KOPT-K1 (cell line): ENCODE results near the gene ERGIC1.

Source experiments
- H3K27ac ChIP-seq: fragments of 200-600 bp; sonication (generic); 2 replicates; pipeline ENCODE4 v1.5.1; 2016; ENCODE audit warnings: antibody characterized with exemption, mild to moderate bottlenecking, low read depth, low read length; ENCODE audit not compliant: poor library complexity, severe bottlenecking
- H3K36me3 ChIP-seq: fragments of 200-600 bp; sonication (generic); 2 replicates; pipeline ENCODE4 v1.5.1; 2017; ENCODE audit warnings: antibody characterized with exemption, mild to moderate bottlenecking, low read length, moderate library complexity; ENCODE audit not compliant: insufficient read depth
- H3K9me3 ChIP-seq: fragments of 200-600 bp; sonication (generic); 2 replicates; pipeline ENCODE4 v1.5.1; 2017; ENCODE audit warnings: antibody characterized with exemption, low read length, mild to moderate bottlenecking; ENCODE audit not compliant: insufficient read depth, poor library complexity, severe bottlenecking

The ERGIC1 gene

DNA sequence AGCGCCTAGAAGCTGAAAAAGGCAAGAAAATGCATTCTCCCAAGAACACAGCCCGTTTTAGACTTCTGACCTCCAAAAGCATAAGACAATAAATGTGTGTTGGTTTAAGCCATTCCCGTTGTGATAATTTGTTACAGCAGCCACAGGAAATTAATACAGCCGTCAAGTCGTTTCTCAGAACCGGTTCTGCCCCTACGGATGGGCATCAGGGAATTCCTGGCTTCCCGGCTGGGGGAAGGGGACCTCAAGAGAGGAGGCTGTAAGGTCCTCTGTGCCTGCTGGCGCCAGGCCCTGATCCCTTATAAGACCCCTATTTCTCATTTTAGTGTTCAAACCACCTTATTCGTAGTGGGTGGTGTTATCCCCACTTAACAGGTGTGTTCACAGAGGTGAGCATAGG, 74.6 kb downstream of the ERGIC1 start:
- Histone ChIP-seq H3K36me3 (peaks cover 86% of the 10 kb centered on the region), H3K27ac (no peak overlapping the region), H3K9me3 (no peaks in the 10 kb centered on the region)

DNA sequence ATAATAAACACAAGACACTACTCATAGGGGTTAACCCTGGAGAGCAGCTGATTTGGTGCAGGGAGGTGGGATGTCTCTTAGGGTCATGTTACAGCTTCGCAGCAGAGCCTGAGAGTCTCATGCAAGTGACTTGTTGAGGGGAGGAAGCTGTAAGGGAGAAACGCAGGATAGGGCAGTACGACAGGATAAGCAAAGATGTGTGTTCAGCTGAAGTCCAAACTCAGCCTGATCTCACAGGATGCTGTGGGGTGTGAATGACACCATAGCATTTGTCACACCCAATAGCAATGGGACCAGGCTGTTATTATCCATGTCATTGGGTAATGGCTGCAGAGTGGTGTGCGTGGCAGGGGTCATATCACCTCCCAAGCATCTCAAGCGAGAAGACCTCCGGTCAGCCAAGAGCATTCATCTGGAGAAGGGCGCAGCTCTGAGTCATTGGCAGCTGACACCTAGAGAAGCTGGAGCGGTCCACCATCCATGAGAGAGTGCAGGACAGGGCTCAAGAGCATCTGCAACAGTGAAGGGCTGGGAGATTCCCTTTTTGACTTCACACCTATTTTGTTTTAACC, 76.0 kb downstream of the ERGIC1 start:
- Histone ChIP-seq H3K36me3 (peaks cover 86% of the 10 kb centered on the region), H3K27ac (no peak overlapping the region), H3K9me3 (no peaks in the 10 kb centered on the region)

- no peaks in the 10 kb centered on the region for H3K9me3 ChIP-seq
- no peak overlapping the region for H3K27ac ChIP-seq
- H3K36me3 ChIP-seq, result peaks cover 86% of the 10 kb centered on the region
Measured at GRCh38 chr5:172910828-172911627, 77.0 kb downstream of the ERGIC1 start.

GRCh38 chr5:172911628-172911880, 77.5 kb downstream of the ERGIC1 start:
- peaks cover 86% of the 10 kb centered on the region for H3K36me3 ChIP-seq
- no peak overlapping the region for H3K27ac ChIP-seq
- no peaks in the 10 kb centered on the region for H3K9me3 ChIP-seq

DNA sequence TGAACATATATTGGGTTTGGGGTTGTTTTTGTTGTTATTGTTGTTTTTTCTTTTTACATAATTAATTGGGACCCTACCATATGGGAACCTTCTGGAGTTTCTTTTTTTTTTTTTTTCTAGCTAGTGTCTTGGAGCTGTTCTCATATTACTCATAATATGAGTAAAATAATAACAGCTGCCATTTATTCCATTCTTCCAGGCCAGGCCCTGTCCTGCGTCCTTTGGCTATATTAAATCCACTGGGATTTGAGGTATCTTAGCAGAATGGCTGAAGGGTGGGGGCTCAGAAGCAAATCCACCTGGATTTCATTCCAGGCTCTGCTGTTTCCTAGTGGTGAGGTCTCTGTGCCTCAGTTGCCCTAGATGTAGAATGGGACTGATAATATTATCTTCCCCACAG, 77.9 kb downstream of the ERGIC1 start:
- peaks cover 87% of the 10 kb centered on the region for H3K36me3 ChIP-seq
- no peak overlapping the region for H3K27ac ChIP-seq
- no peaks in the 10 kb centered on the region for H3K9me3 ChIP-seq

DNA sequence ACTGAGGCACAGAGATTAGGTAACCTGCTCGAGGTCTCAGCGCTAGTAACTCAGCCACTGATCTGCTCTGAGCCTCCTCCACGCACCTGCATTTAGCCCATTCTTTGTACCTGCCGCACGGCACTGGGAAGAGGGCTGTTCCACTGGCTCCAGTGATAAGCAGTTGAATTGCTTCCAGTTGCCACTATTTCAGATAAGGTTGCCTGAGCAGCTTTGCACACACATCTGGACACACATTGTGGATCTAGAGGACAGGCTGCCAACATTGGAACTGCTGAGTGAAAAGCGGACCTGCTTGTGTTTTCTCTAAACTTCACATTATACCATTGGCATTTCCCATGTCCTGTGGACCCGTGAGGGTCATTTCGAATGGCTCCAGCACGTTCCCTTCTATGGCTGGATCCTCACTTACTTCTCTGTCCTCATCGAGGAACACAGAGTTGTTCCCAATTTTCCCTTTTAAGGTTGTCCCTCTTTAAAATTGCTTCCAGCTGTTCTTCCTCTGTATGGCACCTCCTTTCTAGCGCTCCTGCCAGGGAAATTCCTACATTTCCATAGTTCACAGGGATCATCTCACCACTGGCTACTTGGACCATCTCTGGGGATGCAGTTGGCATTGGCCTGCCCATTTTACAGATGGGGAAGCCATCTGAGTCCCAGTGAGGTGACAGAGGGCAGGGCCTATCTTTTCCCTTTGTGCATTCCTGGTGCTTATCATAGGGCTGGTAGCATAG, 79.2 kb downstream of the ERGIC1 start:
- Histone ChIP-seq H3K27ac (no peak overlapping the region), H3K36me3 (peaks cover 100% of the 10 kb centered on the region), H3K9me3 (no peaks in the 10 kb centered on the region)

DNA sequence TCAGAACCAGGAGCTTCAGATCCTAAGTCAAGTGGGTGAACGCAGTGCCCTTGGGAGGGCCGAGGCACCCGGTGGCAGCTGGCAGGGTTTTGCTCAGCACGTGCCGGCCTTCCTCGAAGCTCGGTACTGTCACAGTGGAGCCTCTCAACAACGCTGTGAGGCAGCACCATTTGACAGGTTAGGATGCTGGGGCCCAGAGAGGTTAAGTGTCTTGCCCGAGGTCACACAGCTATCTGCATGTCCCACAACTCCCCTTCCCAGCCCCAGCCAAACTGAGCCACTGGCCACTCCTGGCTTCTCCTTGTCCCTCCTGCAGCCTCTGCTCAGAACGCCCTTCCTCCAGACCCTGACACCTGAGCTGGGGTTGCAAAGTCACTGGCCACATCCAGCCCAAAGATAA, 81.5 kb downstream of the ERGIC1 start:
- Histone ChIP-seq H3K27ac (no peak overlapping the region), H3K36me3 (peaks cover 100% of the 10 kb centered on the region)

GRCh38 chr5:172918421-172919371, 84.6 kb downstream of the ERGIC1 start:
- Histone ChIP-seq H3K9me3 (no peaks in the 10 kb centered on the region), H3K27ac (no peak overlapping the region), H3K36me3 (peaks cover 98% of the 10 kb centered on the region)

More for the DNA sequence above, 81.5 kb downstream of the ERGIC1 start:
- H3K9me3 ChIP-seq, result no peaks in the 10 kb centered on the region

DNA sequence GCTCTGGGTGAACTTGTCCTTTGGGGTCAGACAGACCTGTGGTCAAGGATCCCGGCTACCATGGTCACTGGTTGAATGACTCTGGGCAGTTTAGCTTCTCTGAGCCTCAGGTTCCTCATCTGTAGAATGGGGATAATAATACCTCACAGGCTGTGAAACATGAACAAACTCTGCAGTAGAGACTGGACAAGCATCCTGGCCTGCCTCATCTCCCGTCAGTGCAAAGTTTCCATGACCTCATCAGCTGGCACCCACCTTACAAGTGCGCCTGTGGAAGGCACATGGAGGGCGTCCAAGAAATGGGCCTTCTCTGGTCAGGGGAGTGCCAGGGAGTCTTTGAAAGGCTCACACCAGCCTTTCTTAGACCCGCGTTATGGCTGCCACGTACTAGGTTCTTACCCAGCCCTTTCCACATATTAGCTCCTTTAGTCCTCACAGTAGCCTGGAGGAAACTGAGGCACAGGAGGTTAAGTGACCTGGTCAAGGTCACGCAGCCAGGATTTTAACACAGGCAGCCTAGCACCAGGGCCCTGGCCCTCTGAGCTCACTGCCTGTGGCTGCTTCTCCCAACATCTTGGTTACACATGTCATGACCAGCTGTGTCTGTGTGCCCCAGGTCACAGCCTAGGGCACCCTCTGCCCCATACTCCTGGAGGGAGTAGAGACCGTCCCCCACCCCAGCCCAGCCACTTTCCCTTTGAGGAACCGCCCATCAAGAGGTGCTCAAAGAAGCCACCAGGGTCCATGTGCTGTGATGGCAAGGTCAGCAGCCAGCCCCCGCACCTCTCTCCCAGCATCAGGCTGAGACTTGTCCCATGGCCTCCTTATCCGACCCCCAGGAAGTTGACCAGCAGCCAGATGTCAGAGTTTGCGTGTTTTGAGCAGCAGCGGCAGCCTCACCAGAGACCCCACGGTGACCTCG, 85.7 kb downstream of the ERGIC1 start:
- H3K36me3 ChIP-seq, result peaks cover 98% of the 10 kb centered on the region
- H3K27ac ChIP-seq, result no peak overlapping the region
- H3K9me3 ChIP-seq, result no peaks in the 10 kb centered on the region

DNA sequence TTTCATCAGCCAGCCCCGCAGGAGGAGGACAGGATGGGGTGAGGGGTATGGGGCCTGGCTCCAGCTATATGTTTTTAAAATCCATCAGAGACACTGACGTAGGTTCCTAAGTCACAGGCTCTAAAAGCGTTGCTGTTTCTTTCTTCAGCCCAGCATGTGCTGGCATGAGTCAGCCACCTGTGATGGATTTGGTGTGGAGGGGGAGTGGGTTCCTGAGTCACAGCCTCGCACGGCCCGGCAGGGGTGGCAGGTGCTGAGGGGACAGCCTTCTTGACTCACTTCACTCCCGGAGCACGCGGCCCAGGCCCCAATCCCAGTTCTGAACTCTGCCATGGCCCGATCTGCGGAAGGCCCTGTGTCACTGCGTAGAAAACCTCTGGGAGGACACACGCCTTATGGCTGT, 86.4 kb downstream of the ERGIC1 start:
- H3K9me3 ChIP-seq, result no peaks in the 10 kb centered on the region
- H3K27ac ChIP-seq, result no peak overlapping the region
- H3K36me3 ChIP-seq, result peaks cover 96% of the 10 kb centered on the region

GRCh38 chr5:172920995-172921394, 86.9 kb downstream of the ERGIC1 start:
- Histone ChIP-seq H3K36me3 (peaks cover 96% of the 10 kb centered on the region), H3K27ac (no peak overlapping the region), H3K9me3 (no peaks in the 10 kb centered on the region)

DNA sequence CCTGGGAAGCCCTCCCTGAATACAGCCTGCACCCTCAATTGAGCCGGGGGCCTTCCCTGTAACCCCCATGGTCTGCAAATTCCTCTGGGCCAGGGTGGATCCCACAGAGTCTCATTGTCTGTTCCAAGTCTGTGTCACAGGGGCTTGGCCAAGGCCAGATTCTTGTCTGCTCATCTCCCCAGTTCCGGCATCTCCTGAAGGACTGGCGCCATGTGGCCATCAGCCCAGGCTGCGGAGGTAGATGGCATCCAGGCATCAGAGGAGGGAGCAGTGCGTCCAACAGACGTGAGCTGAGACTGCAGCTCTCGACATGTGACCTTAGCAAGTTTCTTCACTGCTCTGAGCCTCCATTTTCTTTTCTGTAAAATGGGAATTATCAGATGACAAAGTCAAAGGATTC, 87.9 kb downstream of the ERGIC1 start:
- H3K9me3 ChIP-seq, result no peaks in the 10 kb centered on the region
- H3K36me3 ChIP-seq, result peaks cover 96% of the 10 kb centered on the region
- no peak overlapping the region for H3K27ac ChIP-seq

GRCh38 chr5:172923539-172923938, 89.5 kb downstream of the ERGIC1 start:
- Histone ChIP-seq H3K27ac (no peak overlapping the region), H3K36me3 (peaks cover 96% of the 10 kb centered on the region), H3K9me3 (no peaks in the 10 kb centered on the region)

GRCh38 chr5:172925336-172925948, 91.4 kb downstream of the ERGIC1 start:
- Histone ChIP-seq H3K9me3 (no peaks in the 10 kb centered on the region), H3K36me3 (peaks cover 93% of the 10 kb centered on the region), H3K27ac (no peak overlapping the region)
